AG20443 (cell line): Measurements from ENCODE around the gene GPN3.
"Not testable (repeated sequence)": the region's sequence is repeated elsewhere in the genome, so short reads cannot be mapped to it uniquely, and the experiment has no call there.

Experiments used
- DNase-seq: peaks from one replicate; pipeline ENCODE4 v3.0.0; 2012; ENCODE audit warnings: low spot score, mixed read lengths

Gene GPN3

GRCh38 chr12:110468214-110469048 is at the start of gene GPN3, which contains the start of gene FAM216A:
Gene GPN3, minus strand, starts transcription at chr12:110468257. Its CDS starts 54 bp downstream, at chr12:110468203.
Gene FAM216A, plus strand, starts transcription at chr12:110468845. Its CDS starts 31 bp downstream, at chr12:110468876.
- DNase-seq: peak; percentile 97

DNA sequence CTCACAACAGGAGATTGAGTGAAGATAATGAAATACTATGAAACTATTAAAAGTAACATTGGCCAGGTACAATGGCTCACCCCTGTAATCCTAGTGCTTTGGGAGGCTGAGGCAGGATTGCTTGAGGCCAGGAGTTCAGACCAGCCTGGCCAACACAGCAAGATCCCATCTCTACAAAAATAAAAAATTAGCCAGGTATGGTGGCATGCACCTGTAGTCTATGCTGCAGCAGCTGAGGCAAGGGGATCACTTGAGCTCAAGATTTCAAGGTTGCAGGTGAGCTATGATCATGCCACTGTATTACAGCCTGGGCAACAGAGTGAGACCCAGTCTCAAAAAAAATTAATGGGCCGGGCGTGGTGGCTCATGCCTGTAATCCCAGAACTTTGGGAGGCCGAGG is 48.9 kb upstream of the GPN3 start:
- no peak for DNase-seq

- no peak for DNase-seq
Observed at GRCh38 chr12:110514363-110514762, 46.3 kb upstream of the GPN3 start.

GRCh38 chr12:110513842-110514241 is 45.8 kb upstream of the GPN3 start:
- DNase-seq: no peak

DNA sequence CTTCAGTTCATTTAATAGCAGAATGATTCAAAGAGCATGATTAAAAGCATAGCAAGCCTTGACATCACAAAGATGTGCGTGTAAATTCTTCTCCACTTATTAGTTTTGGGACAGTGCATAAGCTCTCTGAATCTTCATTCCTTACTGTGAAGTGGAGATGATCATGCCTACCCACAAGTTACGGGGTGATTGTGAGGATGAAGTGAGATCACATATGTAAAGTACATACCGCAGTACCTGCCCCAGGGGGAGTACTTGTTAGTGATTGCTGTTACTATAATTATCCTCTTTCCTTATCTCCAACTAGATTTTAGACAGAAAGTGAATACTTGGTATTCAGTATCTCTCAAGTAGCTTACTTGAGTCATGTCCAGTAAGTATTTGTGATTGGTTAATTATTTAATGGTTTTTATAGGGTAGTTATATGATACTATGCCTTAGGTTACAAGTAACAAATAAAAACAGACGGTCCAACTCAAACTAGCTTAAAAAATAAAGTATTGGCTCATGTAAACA is 40.1 kb upstream of the GPN3 start:
- DNase-seq: no peak

GRCh38 chr12:110505332-110505731 is 37.3 kb upstream of the GPN3 start:
- no peak for DNase-seq

DNA sequence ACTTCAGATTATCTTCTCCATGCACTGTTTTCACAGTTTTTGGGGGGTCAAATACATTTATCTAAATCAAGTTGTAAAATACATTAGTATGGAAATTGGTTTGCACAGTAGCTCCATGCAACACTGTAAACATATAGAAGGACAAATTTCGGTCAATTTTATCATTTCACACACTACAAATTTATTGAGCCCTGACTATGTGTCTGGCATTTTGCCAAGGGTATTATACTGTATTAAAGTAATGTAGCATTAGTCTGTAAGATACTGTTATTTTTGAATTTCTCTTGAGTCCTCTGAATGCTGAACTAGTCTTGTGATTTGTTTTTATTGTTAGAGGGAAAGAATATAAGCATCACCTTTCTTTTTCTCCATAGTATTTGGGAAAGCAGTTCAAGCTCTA is 35.4 kb upstream of the GPN3 start:
- no peak for DNase-seq

- peak; percentile 96 for DNase-seq
Observed at GRCh38 chr12:110501752-110502738, 34.0 kb upstream of the GPN3 start, which contains the start of the genes RAD9B and VPS29. Gene RAD9B, plus strand, starts transcription at chr12:110502331. Its CDS starts 7 bp downstream, at chr12:110502338. Gene VPS29, minus strand, starts transcription at chr12:110502111. Its CDS starts 60 bp downstream, at chr12:110502051.

- DNase-seq: peak; percentile 45
Observed at GRCh38 chr12:110501399-110501751, 33.3 kb upstream of the GPN3 start.

GRCh38 chr12:110498984-110499706 is 31.1 kb upstream of the GPN3 start:
- DNase-seq: peak; percentile 46

DNA sequence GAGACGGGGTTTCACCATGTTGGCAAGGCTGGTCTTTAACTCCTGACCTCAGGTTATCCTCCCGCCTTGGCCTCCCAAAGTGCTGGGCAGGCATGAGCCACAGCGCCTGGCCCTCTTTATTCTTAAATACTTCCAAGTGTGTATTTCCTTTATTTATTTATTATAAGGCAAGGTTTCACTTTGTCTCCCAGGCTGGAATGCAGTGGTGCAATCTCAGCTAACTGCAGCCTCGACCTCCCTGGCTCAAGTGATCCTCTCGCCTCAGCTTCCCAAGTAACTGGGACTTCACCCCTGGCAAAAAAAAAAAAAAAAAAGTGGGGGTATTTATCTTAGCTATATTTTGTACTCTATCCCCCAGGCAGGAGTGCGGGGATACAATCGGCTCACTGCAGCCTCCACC is 7.4 kb upstream of the GPN3 start:
- no peak for DNase-seq

DNA sequence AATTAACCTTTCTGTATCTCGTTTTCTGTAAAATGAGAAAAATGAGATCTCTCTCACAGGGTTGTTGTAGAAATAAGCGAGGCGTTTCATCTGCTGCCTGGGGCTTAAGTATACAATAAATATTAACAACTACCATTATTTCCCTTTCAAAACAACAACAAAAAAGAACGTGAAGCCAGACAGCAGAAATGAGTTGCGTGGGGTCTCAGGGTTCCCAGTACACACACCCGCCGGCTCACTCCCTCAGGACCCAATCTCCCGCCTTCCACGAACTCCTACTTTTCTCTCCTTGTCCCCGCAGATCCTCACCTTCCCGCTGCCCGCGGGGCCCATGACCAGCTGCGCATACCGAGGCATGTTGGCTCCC is 227 bp downstream of the GPN3 start:
- no peak for DNase-seq

GRCh38 chr12:110466791-110467190 is 1.3 kb downstream of the GPN3 start:
- DNase-seq: no peak

DNA sequence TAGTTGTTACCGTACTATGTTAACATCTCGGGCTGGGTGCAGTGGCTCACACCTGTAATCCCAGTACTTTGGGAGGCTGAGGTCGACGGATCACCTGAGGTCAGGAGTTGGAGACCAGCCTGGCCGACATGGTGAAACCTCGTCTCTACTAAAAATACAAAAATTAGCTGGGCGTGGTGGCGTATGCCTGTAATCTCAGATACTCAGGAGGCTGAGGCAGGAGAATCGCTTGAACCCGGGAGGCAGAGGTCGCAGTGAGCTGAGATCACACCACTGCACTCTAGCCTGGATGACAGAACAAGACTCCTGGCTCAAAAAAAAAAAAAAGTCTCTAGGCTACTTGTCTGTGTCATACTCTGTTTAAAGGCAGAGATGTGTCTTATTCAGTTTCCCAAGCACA is 2.3 kb downstream of the GPN3 start:
- DNase-seq: not testable (repeated sequence)

- no peak for DNase-seq
Observed at GRCh38 chr12:110465024-110465423, 3.0 kb downstream of the GPN3 start.

DNA sequence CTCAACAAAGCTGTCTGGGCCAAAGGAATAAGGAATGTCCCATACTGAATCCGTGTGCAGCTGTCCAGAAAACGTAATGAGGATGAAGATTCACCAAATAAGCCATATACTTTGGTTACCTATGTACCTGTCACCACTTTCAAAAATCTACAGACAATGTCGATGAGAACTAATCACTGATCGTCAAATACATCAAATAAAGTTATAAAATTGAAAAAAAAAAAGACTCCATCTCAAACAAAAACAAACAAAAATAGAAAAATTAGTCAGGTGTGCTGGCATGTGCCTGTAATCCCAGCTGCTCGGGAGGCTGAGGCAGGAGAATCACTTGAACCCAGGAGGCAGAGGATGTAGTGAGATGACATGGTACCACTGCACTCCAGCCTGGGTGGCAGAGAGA is 6.9 kb downstream of the GPN3 start:
- not testable (repeated sequence) for DNase-seq

- DNase-seq: no peak
Observed at GRCh38 chr12:110458756-110459155, 9.3 kb downstream of the GPN3 start.

GRCh38 chr12:110453569-110454296 is 14.3 kb downstream of the GPN3 start:
- DNase-seq: no peak

GRCh38 chr12:110451263-110451662 is 16.8 kb downstream of the GPN3 start:
- DNase-seq: no peak

DNA sequence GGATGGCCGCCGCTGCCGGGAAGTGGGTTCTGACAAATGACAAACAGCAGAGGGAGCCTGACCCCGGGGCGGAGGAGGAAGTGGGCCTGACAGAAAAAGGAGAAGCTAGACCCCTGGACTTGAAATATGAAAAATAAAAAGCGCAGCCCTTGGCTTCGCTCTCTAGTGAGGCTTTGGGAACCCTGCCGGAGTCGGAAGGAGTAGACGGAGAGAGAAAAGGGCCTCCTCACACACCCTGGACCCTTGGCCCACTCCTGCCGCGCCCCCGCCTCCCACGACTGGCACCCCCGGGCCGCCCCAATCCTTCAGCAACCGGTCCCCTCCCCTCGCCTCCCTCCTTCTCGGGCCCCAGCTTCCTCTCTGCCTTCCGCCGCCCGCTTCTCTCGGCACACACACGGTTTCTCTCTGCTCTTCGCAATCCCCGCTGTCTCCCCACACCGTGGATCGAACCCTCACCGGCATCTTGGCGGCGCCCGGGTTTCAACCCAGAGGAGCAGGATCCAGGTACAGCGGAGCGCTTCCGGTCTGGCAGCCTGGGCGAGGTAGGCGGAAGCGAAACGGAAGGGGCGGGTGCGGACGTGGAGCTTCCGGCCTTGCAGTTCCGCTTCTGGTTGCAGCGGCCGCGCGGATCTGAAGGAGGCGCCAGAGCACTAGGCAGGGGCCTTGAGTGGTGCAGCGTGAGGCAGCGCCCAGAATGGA is 18.1 kb downstream of the GPN3 start, which contains the start of gene ARPC3:
Gene ARPC3, minus strand, starts transcription at position 539 of the 699 bp plus-strand sequence. Its CDS starts 77 bp downstream, at position 462.
- DNase-seq: peak; percentile 97
